ENCODE results near the gene GTF2H2C. TPM values are rescaled to one million over a fixed set of nuclear protein-coding genes. Genes with fewer than 3 reads are reported as not detected.

GTF2H2C gene
- total and polyA plus RNA-seq, 9 of the 15 experiments (the other 6 are each of a cell fraction or from before 2014, with no cell fraction given): 55.6 to 108 (median 87.7) TPM

DNA sequence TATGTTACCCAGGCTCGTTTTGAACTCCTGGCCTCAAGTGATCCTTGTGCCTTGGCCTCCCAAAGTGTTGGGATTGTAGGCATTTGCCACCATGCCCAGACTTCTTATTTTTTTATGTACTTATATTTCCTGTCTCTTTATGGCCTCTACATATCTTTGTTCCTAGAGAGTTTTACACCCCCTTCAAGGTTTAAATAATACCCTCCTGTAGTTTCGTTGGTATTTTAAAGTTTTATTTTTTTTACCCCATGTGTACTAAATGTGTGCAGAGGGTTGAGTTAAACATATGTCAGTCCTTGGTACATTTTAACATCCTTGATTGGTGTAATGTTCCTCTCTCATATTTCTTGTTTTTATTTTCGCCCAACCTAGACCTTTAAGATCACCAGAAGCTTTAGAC is 38.0 kb upstream of the GTF2H2C start (continued):
- TF ChIP-seq POU5F1 (IDR thresholded peaks at IDR 0.05; ENCODE audit: borderline replicate concordance, low read depth, low read length, partially characterized antibody) (no peak), MXD1 (CRISPR knock-in tag; IDR thresholded peaks at IDR 0.05; ENCODE audit: borderline replicate concordance, poor library complexity, severe bottlenecking) (no peak), SREBF2 (CRISPR knock-in tag; IDR thresholded peaks at IDR 0.05) (no peak), HDAC3 (IDR thresholded peaks at IDR 0.05; ENCODE audit: borderline replicate concordance, partially characterized antibody) (no peak), RFX7 (CRISPR knock-in tag; IDR thresholded peaks at IDR 0.05) (no peak)

DNA sequence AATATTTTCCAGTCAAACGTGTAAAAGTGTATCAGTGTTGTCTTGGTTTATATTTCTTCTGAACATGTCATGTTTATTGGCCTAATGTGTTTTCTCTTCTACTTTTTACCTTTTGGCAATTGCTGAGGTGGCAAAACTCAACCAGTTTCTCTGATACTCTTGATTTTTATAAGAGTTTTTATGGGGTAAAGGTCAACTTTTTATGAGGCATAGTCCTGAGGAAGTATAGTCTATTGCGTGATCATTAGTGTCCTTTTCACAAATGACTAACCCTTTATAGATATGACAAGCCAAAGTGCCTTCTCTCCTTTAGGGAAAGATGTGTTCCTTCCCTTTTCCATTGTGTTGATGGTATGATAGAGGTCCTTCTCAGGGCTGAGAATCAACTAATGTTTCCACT is 34.5 kb upstream of the GTF2H2C start:
- H3K9me3 ChIP-seq (replicated peaks; ENCODE audit: control insufficient read depth, insufficient read depth, low read depth, low read length): no peaks in the 10 kb centered on the region
- no peak overlapping the region for H3K9ac ChIP-seq (ENCODE audit: insufficient read depth in 1 of 2, low read depth in 2 of 2, low read length in 2 of 2)
- no peaks in the 10 kb centered on the region for H3K36me3 ChIP-seq (ENCODE audit: control insufficient read depth, insufficient read depth, low read length)
- no peak overlapping the region for H3K4me2 ChIP-seq (ENCODE audit: insufficient read depth, low read length)
- ChIA-PET CTCF (ENCODE audit: low intra/inter-chr PET ratio) (no interaction called here), POLR2A (no interaction called here)
- TF ChIP-seq RUNX1 (IDR thresholded peaks at IDR 0.05; ENCODE audit: low read depth) (no peak), MAFG (tag; conservative IDR thresholded peaks at IDR 0.05) (peak; percentile 68), MAFK (IDR thresholded peaks at IDR 0.05; ENCODE audit: low read length) (peak; percentile 44; the same call in 1 of the 2 replicates), CEBPG (CRISPR knock-in tag; IDR thresholded peaks at IDR 0.05) (no peak), CEBPG (tag; conservative IDR thresholded peaks at IDR 0.05 in 1 of 2, IDR thresholded peaks at IDR 0.05 in 1 of 2) (no peak), ZNF316 (IDR thresholded peaks at IDR 0.05) (peak; percentile 82), C11orf30 (IDR thresholded peaks at IDR 0.05; ENCODE audit: low read depth) (peak; percentile 63; the same call in 1 of the 2 replicates), MAFF (IDR thresholded peaks at IDR 0.05; ENCODE audit: low read length) (peak; percentile 65)
- FAIRE-seq (no peak), ATAC-seq (no peak), DNase-seq (ENCODE audit: extremely low read depth in 1 of 4, low spot score in 3 of 4) (no peak)
- in situ Hi-C loops (cut with MboI) (loop anchor here (25.0 kb wide), 1 partner anchor 912 kb away; no protein-coding TSS in a partner anchor), intact Hi-C loops (cut with micrococcal nuclease) (no loop called here)
- H2AFZ ChIP-seq (ENCODE audit: low read depth, low read length): no peak overlapping the region
- WGBS (ENCODE audit: insufficient coverage, low coverage, missing lambda C conversion rate): 2% methylated on average over 2 of the region's 2 CpGs
- H3K9me1 ChIP-seq (ENCODE audit: control insufficient read depth, insufficient read depth, low read length): no peaks in the 10 kb centered on the region
- no peaks in the 10 kb centered on the region for H3K4me1 ChIP-seq (replicated peaks in 1 of 2; ENCODE audit: control insufficient read depth in 2 of 2, insufficient read depth in 2 of 2, low read length in 2 of 2)
- H3K27me3 ChIP-seq (ENCODE audit: control insufficient read depth in 2 of 2, insufficient read depth in 2 of 2, low read length in 2 of 2): peaks cover 18 to 19% of the 10 kb centered on the region in 2 experiments
- no peaks in the 10 kb centered on the region for H3K79me2 ChIP-seq (ENCODE audit: control insufficient read depth, insufficient read depth, low read length)
- no peak overlapping the region for H3K4me3 ChIP-seq
- BruUV-seq (replicated peaks): no TSS peak
- no peaks in the 10 kb centered on the region for H4K20me1 ChIP-seq (replicated peaks; ENCODE audit: control insufficient read depth, insufficient read depth, low read length)
- H3K27ac ChIP-seq (ENCODE audit: extremely low read depth, low read depth, low read length): no peak overlapping the region

Measured in K562 (cell line).